HG03565 (cell line): ENCODE results near the gene VGLL3.
"Not testable (repeated sequence)": the region's sequence is repeated elsewhere in the genome, so short reads cannot be mapped to it uniquely, and the experiment has no call there.

ENCODE experiments used
- ATAC-seq: cut with Tn5 transposase; IDR thresholded peaks from one replicate; pipeline ENCODE4 v1.9.1; 2021; ENCODE audit warnings: mild to moderate bottlenecking, moderate library complexity; ENCODE audit not compliant: unreplicated experiment

The VGLL3 gene

GRCh38 chr3:86990734-86991481 lies at the start of gene VGLL3:
VGLL3 (minus strand) TSS chr3:86991149; CDS start chr3:86990743, 406 bp downstream.
- ATAC-seq: no peak

- no peak for ATAC-seq
These were observed 46.7 kb upstream of the VGLL3 start for GRCh38 chr3:87037652-87038051.

- no peak for ATAC-seq
These were observed 45.7 kb upstream of the VGLL3 start for GRCh38 chr3:87036671-87037070.

GRCh38 chr3:87035339-87035738 lies 44.4 kb upstream of the VGLL3 start:
- no peak for ATAC-seq

GRCh38 chr3:87033205-87033604 lies 42.3 kb upstream of the VGLL3 start:
- ATAC-seq: no peak

GRCh38 chr3:87025661-87026645 lies 35.0 kb upstream of the VGLL3 start:
- ATAC-seq: no peak

- ATAC-seq: not testable (repeated sequence)
These were observed 26.4 kb upstream of the VGLL3 start for GRCh38 chr3:87017370-87017769.

GRCh38 chr3:87009271-87009670 lies 18.3 kb upstream of the VGLL3 start:
- ATAC-seq: no peak

- ATAC-seq: no peak
These were observed 16.0 kb upstream of the VGLL3 start for GRCh38 chr3:87006844-87007439.

GRCh38 chr3:87004883-87005282 lies 13.9 kb upstream of the VGLL3 start:
- ATAC-seq: no peak

GRCh38 chr3:87002346-87002745 lies 11.4 kb upstream of the VGLL3 start:
- ATAC-seq: no peak

- ATAC-seq: no peak
These were observed 10.6 kb upstream of the VGLL3 start for GRCh38 chr3:87001473-87002098.

- no peak for ATAC-seq
These were observed 10.0 kb upstream of the VGLL3 start for GRCh38 chr3:87000940-87001339.

- no peak for ATAC-seq
These were observed 7.6 kb upstream of the VGLL3 start for GRCh38 chr3:86998569-86998968.

GRCh38 chr3:86996261-86996955 lies 5.5 kb upstream of the VGLL3 start:
- ATAC-seq: no peak

- ATAC-seq: no peak
These were observed 4.6 kb upstream of the VGLL3 start for GRCh38 chr3:86995537-86995936.

GRCh38 chr3:86993704-86994103 lies 2.8 kb upstream of the VGLL3 start:
- no peak for ATAC-seq

- no peak for ATAC-seq
These were observed 989 bp upstream of the VGLL3 start for GRCh38 chr3:86991840-86992435.

GRCh38 chr3:86991482-86991815 lies 500 bp upstream of the VGLL3 start:
- no peak for ATAC-seq
